HepG2 (cell line): ENCODE results near the gene SHISA9. TPM values are rescaled to one million over a fixed set of nuclear protein-coding genes. Genes with fewer than 3 reads are reported as not detected.

Experiments used
- DPF2 ChIP-seq: sonication (generic); formaldehyde crosslinking; IDR thresholded peaks from 2 replicates; pipeline ENCODE4 v1.4.0; 2020; ENCODE audit warnings: mild to moderate bottlenecking, low read depth, missing genetic modification reagents, borderline replicate concordance
- FOXM1 ChIP-seq: sonication (generic); formaldehyde crosslinking; IDR thresholded peaks from 2 replicates; pipeline ENCODE4 v1.5.0; 2020; ENCODE audit warnings: missing genetic modification reagents
- SNAPC2 ChIP-seq: sonication (generic); formaldehyde crosslinking; IDR thresholded peaks from 2 replicates; pipeline ENCODE4 v1.8.1; 2022; ENCODE audit warnings: mild to moderate bottlenecking, missing genetic modification reagents
- SOX13 ChIP-seq, 3 experiments: fragments of 450-650 bp in 1 of 3; sonication (generic) in 1 of 3; formaldehyde crosslinking in 1 of 3; IDR thresholded peaks in 2 of 3; conservative IDR thresholded peaks in 1 of 3; 2 replicates each; pipeline versions ENCODE4 v1.5.0 to v1.6.1; 2016 to 2020; ENCODE audit warnings: antibody characterized with exemption in 1 of 3, mild to moderate bottlenecking in 1 of 3, missing compliant biosample characterization in 1 of 3, missing genetic modification reagents in 1 of 3, moderate library complexity in 1 of 3
- SP2 ChIP-seq: sonication (generic); formaldehyde crosslinking; IDR thresholded peaks from 2 replicates; pipeline ENCODE4 v1.5.1; 2020; ENCODE audit warnings: mild to moderate bottlenecking, missing genetic modification reagents
- SP4 ChIP-seq: sonication (generic); formaldehyde crosslinking; IDR thresholded peaks from 2 replicates; pipeline ENCODE4 v1.8.1; 2023; ENCODE audit warnings: mild to moderate bottlenecking, missing genetic modification reagents
- ZKSCAN5 ChIP-seq: sonication (generic); formaldehyde crosslinking; IDR thresholded peaks from 2 replicates; pipeline ENCODE4 v1.5.1; 2020; ENCODE audit warnings: mild to moderate bottlenecking, missing genetic modification reagents
- ZMYM3 ChIP-seq: sonication (generic); formaldehyde crosslinking; IDR thresholded peaks from 2 replicates; pipeline ENCODE4 v1.5.1; 2020; ENCODE audit warnings: mild to moderate bottlenecking, missing genetic modification reagents
- ZNF296 ChIP-seq: sonication (generic); formaldehyde crosslinking; conservative IDR thresholded peaks from 2 replicates; pipeline ENCODE4 v1.5.0; 2020; ENCODE audit warnings: mild to moderate bottlenecking, missing genetic modification reagents
- ZNF460 ChIP-seq: sonication (generic); formaldehyde crosslinking; IDR thresholded peaks from 2 replicates; pipeline ENCODE4 v1.5.1; 2020; ENCODE audit warnings: missing genetic modification reagents, mild to moderate bottlenecking, borderline replicate concordance
- ZNF703 ChIP-seq: sonication (generic); formaldehyde crosslinking; IDR thresholded peaks from 2 replicates; pipeline ENCODE4 v1.5.1; 2020; ENCODE audit warnings: missing genetic modification reagents, mild to moderate bottlenecking, moderate library complexity, borderline replicate concordance
- ZZZ3 ChIP-seq: sonication (generic); formaldehyde crosslinking; IDR thresholded peaks from 2 replicates; pipeline ENCODE4 v1.4.0; 2020; ENCODE audit warnings: missing genetic modification reagents, mild to moderate bottlenecking, borderline replicate concordance
- polyA plus RNA-seq, 8 experiments: library from polyadenylated mRNA; depleted of rRNA in 3 of 8; stranded (reverse) in 7 of 8; unstranded in 1 of 8; fragments of >200 nt; fragmentation: Illumina TruSeq in 4 of 8; extraction: Trizol in 4 of 8; gene quantifications; 2 replicates each; pipeline versions ENCODE4 v1.2.1 to v1.2.3, GENCODE V29; 2011 to 2016; ENCODE audit warnings: low read depth in 4 of 8, missing spikeins in 1 of 8, mixed read lengths in 1 of 8; ENCODE audit not compliant: insufficient read depth in 1 of 8
- total RNA-seq, 5 experiments: library from RNA; depleted of rRNA; stranded (reverse); fragments of >200 nt; fragmentation: Illumina TruSeq; extraction: Trizol; gene quantifications; 2 replicates each; pipeline ENCODE4 v1.2.3, GENCODE V29; 2016; ENCODE audit warnings: low read depth in 1 of 5
- TF ChIP-seq, protein P1 (sequence below): sonication (generic); formaldehyde crosslinking; IDR thresholded peaks from 2 replicates; pipeline ENCODE4 v1.5.0; 2020; ENCODE audit warnings: mild to moderate bottlenecking, missing genetic modification reagents
- TF ChIP-seq, protein P2 (sequence below): sonication (generic); formaldehyde crosslinking; IDR thresholded peaks from 2 replicates; pipeline ENCODE4 v1.5.0; 2020; ENCODE audit warnings: missing genetic modification reagents, mild to moderate bottlenecking, borderline replicate concordance
- TF ChIP-seq, protein P3 (sequence below): sonication (generic); formaldehyde crosslinking; conservative IDR thresholded peaks from 2 replicates; pipeline ENCODE4 v1.4.0; 2020; ENCODE audit warnings: missing genetic modification reagents
- TF ChIP-seq, protein P4 (sequence below): sonication (generic); formaldehyde crosslinking; IDR thresholded peaks from 2 replicates; pipeline ENCODE4 v1.5.1; 2020; ENCODE audit warnings: mild to moderate bottlenecking, missing genetic modification reagents
- TF ChIP-seq, protein P5 (sequence below): sonication (generic); formaldehyde crosslinking; IDR thresholded peaks from 2 replicates; pipeline ENCODE4 v1.8.1; 2022; ENCODE audit warnings: low read depth, mild to moderate bottlenecking, missing genetic modification reagents

SHISA9 gene
- total and polyA plus RNA-seq, 2 of the 13 experiments (the other 11 are each of a cell fraction or from before 2014, with no cell fraction given): 0.01 TPM; not detected in 1

DNA sequence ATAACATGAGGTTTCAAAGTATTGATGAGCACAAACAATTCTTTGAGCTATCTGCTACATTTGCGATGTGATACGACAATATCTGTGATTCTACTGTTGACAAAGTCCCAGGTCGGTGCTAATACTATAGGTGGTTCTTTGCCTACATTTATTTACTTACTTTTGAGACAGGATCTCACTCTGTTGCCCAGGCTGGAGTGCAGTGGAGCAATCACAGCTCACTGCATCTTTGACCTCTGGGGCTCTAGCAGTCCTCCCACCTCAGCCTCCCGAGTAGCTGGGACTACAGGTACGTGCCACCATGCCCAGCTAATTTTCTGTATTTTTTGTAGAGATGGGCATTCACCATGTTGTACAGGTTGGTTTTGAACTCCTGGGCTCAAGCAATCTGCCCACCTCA lies 343.4 kb downstream of the SHISA9 start (continued):
- TF ChIP-seq, protein P1, sequence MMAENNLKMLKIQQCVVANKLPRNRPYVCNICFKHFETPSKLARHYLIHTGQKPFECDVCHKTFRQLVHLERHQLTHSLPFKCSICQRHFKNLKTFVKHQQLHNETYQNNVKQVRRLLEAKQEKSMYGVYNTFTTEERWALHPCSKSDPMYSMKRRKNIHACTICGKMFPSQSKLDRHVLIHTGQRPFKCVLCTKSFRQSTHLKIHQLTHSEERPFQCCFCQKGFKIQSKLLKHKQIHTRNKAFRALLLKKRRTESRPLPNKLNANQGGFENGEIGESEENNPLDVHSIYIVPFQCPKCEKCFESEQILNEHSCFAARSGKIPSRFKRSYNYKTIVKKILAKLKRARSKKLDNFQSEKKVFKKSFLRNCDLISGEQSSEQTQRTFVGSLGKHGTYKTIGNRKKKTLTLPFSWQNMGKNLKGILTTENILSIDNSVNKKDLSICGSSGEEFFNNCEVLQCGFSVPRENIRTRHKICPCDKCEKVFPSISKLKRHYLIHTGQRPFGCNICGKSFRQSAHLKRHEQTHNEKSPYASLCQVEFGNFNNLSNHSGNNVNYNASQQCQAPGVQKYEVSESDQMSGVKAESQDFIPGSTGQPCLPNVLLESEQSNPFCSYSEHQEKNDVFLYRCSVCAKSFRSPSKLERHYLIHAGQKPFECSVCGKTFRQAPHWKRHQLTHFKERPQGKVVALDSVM: peak; percentile 94
- TF ChIP-seq ZNF703 (CRISPR knock-in tag) (no peak), ZKSCAN5 (CRISPR knock-in tag) (no peak), ZNF296 (CRISPR knock-in tag) (no peak), SP2 (no peak), DPF2 (no peak), SOX13 (IDR thresholded peaks at IDR 0.05) (no peak), SOX13 (CRISPR knock-in tag; conservative IDR thresholded peaks at IDR 0.05 in 1 of 2, IDR thresholded peaks at IDR 0.05 in 1 of 2) (no peak), SNAPC2 (CRISPR knock-in tag) (no peak), SP4 (CRISPR knock-in tag) (no peak), FOXM1 (CRISPR knock-in tag) (no peak), ZMYM3 (CRISPR knock-in tag) (peak; percentile 91), ZZZ3 (CRISPR knock-in tag) (no peak), ZNF460 (CRISPR knock-in tag) (peak; percentile 57; the same call in 1 of the 2 replicates)
- TF ChIP-seq, protein P2, sequence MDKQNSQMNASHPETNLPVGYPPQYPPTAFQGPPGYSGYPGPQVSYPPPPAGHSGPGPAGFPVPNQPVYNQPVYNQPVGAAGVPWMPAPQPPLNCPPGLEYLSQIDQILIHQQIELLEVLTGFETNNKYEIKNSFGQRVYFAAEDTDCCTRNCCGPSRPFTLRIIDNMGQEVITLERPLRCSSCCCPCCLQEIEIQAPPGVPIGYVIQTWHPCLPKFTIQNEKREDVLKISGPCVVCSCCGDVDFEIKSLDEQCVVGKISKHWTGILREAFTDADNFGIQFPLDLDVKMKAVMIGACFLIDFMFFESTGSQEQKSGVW (CRISPR knock-in tag): no peak
- TF ChIP-seq, protein P3, sequence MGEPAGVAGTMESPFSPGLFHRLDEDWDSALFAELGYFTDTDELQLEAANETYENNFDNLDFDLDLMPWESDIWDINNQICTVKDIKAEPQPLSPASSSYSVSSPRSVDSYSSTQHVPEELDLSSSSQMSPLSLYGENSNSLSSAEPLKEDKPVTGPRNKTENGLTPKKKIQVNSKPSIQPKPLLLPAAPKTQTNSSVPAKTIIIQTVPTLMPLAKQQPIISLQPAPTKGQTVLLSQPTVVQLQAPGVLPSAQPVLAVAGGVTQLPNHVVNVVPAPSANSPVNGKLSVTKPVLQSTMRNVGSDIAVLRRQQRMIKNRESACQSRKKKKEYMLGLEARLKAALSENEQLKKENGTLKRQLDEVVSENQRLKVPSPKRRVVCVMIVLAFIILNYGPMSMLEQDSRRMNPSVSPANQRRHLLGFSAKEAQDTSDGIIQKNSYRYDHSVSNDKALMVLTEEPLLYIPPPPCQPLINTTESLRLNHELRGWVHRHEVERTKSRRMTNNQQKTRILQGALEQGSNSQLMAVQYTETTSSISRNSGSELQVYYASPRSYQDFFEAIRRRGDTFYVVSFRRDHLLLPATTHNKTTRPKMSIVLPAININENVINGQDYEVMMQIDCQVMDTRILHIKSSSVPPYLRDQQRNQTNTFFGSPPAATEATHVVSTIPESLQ (CRISPR knock-in tag): no peak
- TF ChIP-seq, protein P4, sequence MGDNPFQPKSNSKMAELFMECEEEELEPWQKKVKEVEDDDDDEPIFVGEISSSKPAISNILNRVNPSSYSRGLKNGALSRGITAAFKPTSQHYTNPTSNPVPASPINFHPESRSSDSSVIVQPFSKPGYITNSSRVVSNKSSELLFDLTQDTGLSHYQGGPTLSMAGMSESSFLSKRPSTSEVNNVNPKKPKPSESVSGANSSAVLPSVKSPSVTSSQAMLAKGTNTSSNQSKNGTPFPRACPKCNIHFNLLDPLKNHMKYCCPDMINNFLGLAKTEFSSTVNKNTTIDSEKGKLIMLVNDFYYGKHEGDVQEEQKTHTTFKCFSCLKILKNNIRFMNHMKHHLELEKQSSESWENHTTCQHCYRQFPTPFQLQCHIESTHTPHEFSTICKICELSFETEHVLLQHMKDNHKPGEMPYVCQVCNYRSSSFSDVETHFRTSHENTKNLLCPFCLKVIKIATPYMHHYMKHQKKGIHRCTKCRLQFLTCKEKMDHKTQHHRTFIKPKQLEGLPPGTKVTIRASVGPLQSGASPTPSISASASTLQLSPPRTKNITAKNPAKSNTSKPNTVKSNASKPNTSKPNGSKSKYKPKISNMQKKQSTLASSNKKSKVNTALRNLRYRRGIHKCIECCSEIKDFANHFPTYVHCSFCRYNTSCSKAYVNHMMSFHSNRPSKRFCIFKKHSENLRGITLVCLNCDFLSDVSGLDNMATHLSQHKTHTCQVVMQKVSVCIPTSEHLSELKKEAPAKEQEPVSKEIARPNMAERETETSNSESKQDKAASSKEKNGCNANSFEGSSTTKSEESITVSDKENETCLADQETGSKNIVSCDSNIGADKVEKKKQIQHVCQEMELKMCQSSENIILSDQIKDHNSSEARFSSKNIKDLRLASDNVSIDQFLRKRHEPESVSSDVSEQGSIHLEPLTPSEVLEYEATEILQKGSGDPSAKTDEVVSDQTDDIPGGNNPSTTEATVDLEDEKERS (CRISPR knock-in tag): no peak
- TF ChIP-seq, protein P5, sequence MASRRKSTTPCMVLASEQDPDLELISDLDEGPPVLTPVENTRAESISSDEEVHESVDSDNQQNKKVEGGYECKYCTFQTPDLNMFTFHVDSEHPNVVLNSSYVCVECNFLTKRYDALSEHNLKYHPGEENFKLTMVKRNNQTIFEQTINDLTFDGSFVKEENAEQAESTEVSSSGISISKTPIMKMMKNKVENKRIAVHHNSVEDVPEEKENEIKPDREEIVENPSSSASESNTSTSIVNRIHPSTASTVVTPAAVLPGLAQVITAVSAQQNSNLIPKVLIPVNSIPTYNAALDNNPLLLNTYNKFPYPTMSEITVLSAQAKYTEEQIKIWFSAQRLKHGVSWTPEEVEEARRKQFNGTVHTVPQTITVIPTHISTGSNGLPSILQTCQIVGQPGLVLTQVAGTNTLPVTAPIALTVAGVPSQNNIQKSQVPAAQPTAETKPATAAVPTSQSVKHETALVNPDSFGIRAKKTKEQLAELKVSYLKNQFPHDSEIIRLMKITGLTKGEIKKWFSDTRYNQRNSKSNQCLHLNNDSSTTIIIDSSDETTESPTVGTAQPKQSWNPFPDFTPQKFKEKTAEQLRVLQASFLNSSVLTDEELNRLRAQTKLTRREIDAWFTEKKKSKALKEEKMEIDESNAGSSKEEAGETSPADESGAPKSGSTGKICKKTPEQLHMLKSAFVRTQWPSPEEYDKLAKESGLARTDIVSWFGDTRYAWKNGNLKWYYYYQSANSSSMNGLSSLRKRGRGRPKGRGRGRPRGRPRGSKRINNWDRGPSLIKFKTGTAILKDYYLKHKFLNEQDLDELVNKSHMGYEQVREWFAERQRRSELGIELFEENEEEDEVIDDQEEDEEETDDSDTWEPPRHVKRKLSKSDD (CRISPR knock-in tag): no peak
